ENCODE results near the gene TBC1D5. TPM values are rescaled to one million over a fixed set of nuclear protein-coding genes. Genes with fewer than 3 reads are reported as not detected.

The TBC1D5 gene
- total and polyA plus RNA-seq, 2 of the 4 experiments (the other 2 are of a cell fraction), result 16.4 to 57.0 TPM

- Histone ChIP-seq H2BK15ac (ENCODE audit: low read depth, low read length) (no peak overlapping the region), H3K4me2 (ENCODE audit: low read depth, low read length) (no peak overlapping the region), H3K18ac (ENCODE audit: low read depth, low read length) (no peak overlapping the region), H4K8ac (ENCODE audit: low read depth in 2 of 2, low read length in 2 of 2) (no peak overlapping the region), H3K4me3 (ENCODE audit: insufficient read depth, low read depth, low read length) (no peak overlapping the region), H2AFZ (replicated peaks; ENCODE audit: low read length, poor library complexity) (no peak overlapping the region), H3K27ac (ENCODE audit: insufficient read depth, low read length) (no peak overlapping the region), H2BK5ac (ENCODE audit: low read depth, low read length, poor library complexity, severe bottlenecking) (no peak overlapping the region), H3K36me3 (ENCODE audit: control insufficient read depth, insufficient read depth, low read length) (peaks cover 3% of the 10 kb centered on the region), H4K5ac (ENCODE audit: low read depth, low read length) (no peak overlapping the region), H2BK20ac (ENCODE audit: low read depth, low read length) (no peak overlapping the region), H2AK9ac (replicated peaks; ENCODE audit: low read depth, low read length, poor library complexity) (no peak overlapping the region), H3K9ac (ENCODE audit: low read depth, low read length) (no peak overlapping the region), H3K23ac (ENCODE audit: low read depth, low read length) (no peak overlapping the region), H3K27me3 (ENCODE audit: control insufficient read depth, insufficient read depth, low read length) (no peaks in the 10 kb centered on the region), H3K9me3 (ENCODE audit: control insufficient read depth, insufficient read depth, low read length) (no peaks in the 10 kb centered on the region; the same call in 1 of the 2 replicates), H3K4me1 (ENCODE audit: control insufficient read depth, insufficient read depth, low read length) (no peaks in the 10 kb centered on the region), H2BK120ac (ENCODE audit: low read depth, low read length) (no peak overlapping the region), H4K20me1 (ENCODE audit: insufficient read depth, low read length) (no peaks in the 10 kb centered on the region), H3K79me1 (ENCODE audit: low read depth in 1 of 2, low read length in 2 of 2) (peaks cover 13 to 21% of the 10 kb centered on the region in 2 experiments), H3K4ac (ENCODE audit: low read depth, low read length) (no peak overlapping the region), H3K9me1 (ENCODE audit: insufficient read depth, low read length) (no peaks in the 10 kb centered on the region), H3K14ac (replicated peaks; ENCODE audit: low read depth, low read length) (no peak overlapping the region), H3K56ac (ENCODE audit: extremely low read depth, insufficient read depth, low read length) (no peak overlapping the region), H4K91ac (ENCODE audit: insufficient read depth, low read depth, low read length) (no peak overlapping the region), H2AK5ac (ENCODE audit: low read depth, low read length) (no peak overlapping the region)
- ChIA-PET POLR2A (ENCODE audit: unreplicated experiment) (no interaction called here), CTCF (no interaction called here)
- intact Hi-C loops (cut with micrococcal nuclease), result no loop called here
- no peak for ATAC-seq (ENCODE audit: low read depth)
- TF ChIP-seq MAZ (IDR thresholded peaks at IDR 0.05; ENCODE audit: borderline replicate concordance, low read depth, low read length) (no peak), CHD1 (IDR thresholded peaks at IDR 0.05; ENCODE audit: low read depth, low read length) (no peak), RFX5 (IDR thresholded peaks at IDR 0.05; ENCODE audit: low read depth, low read length) (no peak), NFE2L2 (IDR thresholded peaks at IDR 0.05; ENCODE audit: low read depth, low read length) (no peak), POLR2A (IDR thresholded peaks at IDR 0.05; ENCODE audit: low read depth, low read length) (no peak), FOS (IDR thresholded peaks at IDR 0.05; ENCODE audit: low read depth, low read length) (no peak), RCOR1 (IDR thresholded peaks at IDR 0.05; ENCODE audit: insufficient replicate concordance, low read length) (no peak), SMC3 (IDR thresholded peaks at IDR 0.05; ENCODE audit: low read depth, low read length) (no peak), ELK1 (IDR thresholded peaks at IDR 0.05; ENCODE audit: borderline replicate concordance, low read depth, low read length) (no peak), MAFK (IDR thresholded peaks at IDR 0.05; ENCODE audit: low read depth, low read length) (no peak)
- TF ChIP-seq, protein P1, sequence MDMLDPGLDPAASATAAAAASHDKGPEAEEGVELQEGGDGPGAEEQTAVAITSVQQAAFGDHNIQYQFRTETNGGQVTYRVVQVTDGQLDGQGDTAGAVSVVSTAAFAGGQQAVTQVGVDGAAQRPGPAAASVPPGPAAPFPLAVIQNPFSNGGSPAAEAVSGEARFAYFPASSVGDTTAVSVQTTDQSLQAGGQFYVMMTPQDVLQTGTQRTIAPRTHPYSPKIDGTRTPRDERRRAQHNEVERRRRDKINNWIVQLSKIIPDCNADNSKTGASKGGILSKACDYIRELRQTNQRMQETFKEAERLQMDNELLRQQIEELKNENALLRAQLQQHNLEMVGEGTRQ (IDR thresholded peaks at IDR 0.05; ENCODE audit: low read depth, low read length), result no peak
- no peak for DNase-seq
- in situ Hi-C loops (cut with MboI; ENCODE audit: low sequenced_read_pairs), result no loop called here
- no CpG with 5 or more reads among the region's 2 CpGs for WGBS, 2 experiments (ENCODE audit: extremely low coverage in 2 of 2, insufficient read length in 1 of 2)
- no TSS peak for BruUV-seq (replicated peaks)
- dilution Hi-C loops (cut with HindIII; ENCODE audit: low sequenced_read_pairs, unreplicated experiment), result no loop called here
Observed at GRCh38 chr3:17733768-17734167, 8.7 kb downstream of the TBC1D5 start.

Data from IMR-90 (cell line).